Stimulated activated CD4-positive, alpha-beta T cell treated with anti-CD3 and anti-CD28 coated beads, Interleukin-2, amount 100 ng/mL, for 24 hours (primary cell): ENCODE data around the gene PDE4D.
"Not testable (repeated sequence)": the region's sequence is repeated elsewhere in the genome, so short reads cannot be mapped to it uniquely, and the experiment has no call there.

Source experiments
- DNase-seq, 2 donors: peaks; one replicate each; pipeline ENCODE4 v3.0.0-alpha.2; 2020

Gene PDE4D

GRCh38 chr5:59312223-59312622, 581.3 kb downstream of the PDE4D start:
- DNase-seq, result no peak

GRCh38 chr5:59308685-59309084, 584.8 kb downstream of the PDE4D start:
- not testable (repeated sequence) for DNase-seq

GRCh38 chr5:59303289-59303716, 590.2 kb downstream of the PDE4D start:
- DNase-seq, result not testable (repeated sequence)

- DNase-seq, result not testable (repeated sequence)
Observed at GRCh38 chr5:59302509-59302908, 591.0 kb downstream of the PDE4D start.

- no peak for DNase-seq
Observed at GRCh38 chr5:59301727-59302126, 591.8 kb downstream of the PDE4D start.

GRCh38 chr5:59300930-59301329, 592.6 kb downstream of the PDE4D start:
- DNase-seq, result no peak

- DNase-seq, result no peak
Observed at GRCh38 chr5:59299006-59299405, 594.5 kb downstream of the PDE4D start.

- no peak for DNase-seq
Observed at GRCh38 chr5:59296317-59297264, 596.9 kb downstream of the PDE4D start.

- no peak for DNase-seq
Observed at GRCh38 chr5:59293700-59294099, 599.8 kb downstream of the PDE4D start.

- no peak for DNase-seq
Observed at GRCh38 chr5:59291941-59292340, 601.6 kb downstream of the PDE4D start.

GRCh38 chr5:59287884-59288283, 605.6 kb downstream of the PDE4D start:
- no peak for DNase-seq

- no peak for DNase-seq
Observed at GRCh38 chr5:59287361-59287760, 606.2 kb downstream of the PDE4D start.

GRCh38 chr5:59286510-59286909, 607.0 kb downstream of the PDE4D start:
- DNase-seq, result no peak

- no peak for DNase-seq
Observed at GRCh38 chr5:59285300-59286016, 608.1 kb downstream of the PDE4D start.

GRCh38 chr5:59282726-59283125, 610.8 kb downstream of the PDE4D start:
- no peak for DNase-seq

- DNase-seq, result no peak
Observed at GRCh38 chr5:59279979-59280378, 613.5 kb downstream of the PDE4D start.

- DNase-seq, result no peak
Observed at GRCh38 chr5:59276917-59277372, 616.6 kb downstream of the PDE4D start.

- no peak for DNase-seq
Observed at GRCh38 chr5:59276325-59276675, 617.2 kb downstream of the PDE4D start.

GRCh38 chr5:59275510-59276324, 617.8 kb downstream of the PDE4D start:
- DNase-seq, result no peak

- DNase-seq, result no peak
Observed at GRCh38 chr5:59275170-59275509, 618.4 kb downstream of the PDE4D start.

GRCh38 chr5:59274106-59274636, 619.4 kb downstream of the PDE4D start:
- no peak for DNase-seq

GRCh38 chr5:59272809-59273427, 620.6 kb downstream of the PDE4D start:
- DNase-seq, result no peak
